Endothelial cell (in vitro differentiated cells): ENCODE results near the gene MIGA2. TPM values are rescaled to one million over a fixed set of nuclear protein-coding genes. Genes with fewer than 3 reads are reported as not detected.
A peak's percentile ranks its signal among the peaks of the same experiment; 100 is the strongest.
"Not testable (repeated sequence)": the region's sequence is repeated elsewhere in the genome, so short reads cannot be mapped to it uniquely, and the experiment has no call there.

ENCODE experiments used
- DNase-seq: peaks from one replicate; pipeline ENCODE4 v3.0.0; 2021; ENCODE audit warnings: low spot score
- H3K27ac Mint-ChIP-seq: one replicate; pipeline ENCODE4 v1.8.0; 2021; ENCODE audit warnings: mixed read lengths, inconsistent platforms; ENCODE audit not compliant: unreplicated experiment
- H3K27me3 Mint-ChIP-seq: one replicate; pipeline ENCODE4 v1.8.0; 2021; ENCODE audit warnings: mild to moderate bottlenecking, moderate library complexity, mixed read lengths, inconsistent platforms; ENCODE audit not compliant: unreplicated experiment
- H3K36me3 Mint-ChIP-seq: one replicate; pipeline ENCODE4 v1.8.0; 2021; ENCODE audit warnings: mild to moderate bottlenecking, low read depth, mixed read lengths, inconsistent platforms; ENCODE audit not compliant: unreplicated experiment
- H3K4me1 Mint-ChIP-seq: one replicate; pipeline ENCODE4 v1.8.0; 2021; ENCODE audit warnings: mild to moderate bottlenecking, mixed read lengths, inconsistent platforms; ENCODE audit not compliant: unreplicated experiment
- H3K4me3 Mint-ChIP-seq: one replicate; pipeline ENCODE4 v1.8.0; 2021; ENCODE audit warnings: mild to moderate bottlenecking, mixed read lengths, inconsistent platforms; ENCODE audit not compliant: unreplicated experiment
- H3K9me3 Mint-ChIP-seq: one replicate; pipeline ENCODE4 v1.8.0; 2021; ENCODE audit warnings: mixed read lengths, inconsistent platforms; ENCODE audit not compliant: unreplicated experiment
- total RNA-seq: library from RNA; stranded (reverse); fragmentation: NEBNext Ultra II Directional; extraction: Animal tissue kit (Norgen Biotek cat#: 25700); gene quantifications from one replicate; pipeline ENCODE4 v1.2.1, GENCODE V29; 2021; ENCODE audit not compliant: unreplicated experiment
- TF ChIP-seq, protein P1 (sequence below): fragments of 200-600 bp; sonication (generic); IDR thresholded peaks from one replicate; pipeline ENCODE4 v1.5.0; 2021; ENCODE audit warnings: antibody characterized with exemption; ENCODE audit not compliant: unreplicated experiment

MIGA2 gene
- total RNA-seq, 1 donor from 2014 or later: 32.9 TPM

DNA sequence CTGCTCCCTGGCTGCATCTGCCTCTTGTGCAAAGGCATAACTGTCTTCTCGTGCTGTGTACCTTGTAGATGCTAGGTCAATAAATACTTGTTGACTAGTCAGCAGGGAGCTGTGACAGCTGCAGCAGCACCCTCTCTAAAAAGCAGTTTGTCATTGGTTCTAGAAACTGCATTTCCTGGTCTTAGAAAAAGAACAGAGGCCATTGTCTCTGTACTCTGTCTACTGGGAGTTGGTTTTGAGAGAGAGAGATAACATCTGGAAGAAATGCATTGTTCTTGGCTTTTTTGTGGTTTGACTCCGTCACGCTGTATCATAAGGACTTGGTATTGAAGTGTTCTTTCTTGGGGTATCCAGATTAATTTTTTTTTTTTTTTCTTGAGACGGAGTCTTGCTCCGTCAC lies 40.6 kb upstream of the MIGA2 start:
- TF ChIP-seq, protein P1, sequence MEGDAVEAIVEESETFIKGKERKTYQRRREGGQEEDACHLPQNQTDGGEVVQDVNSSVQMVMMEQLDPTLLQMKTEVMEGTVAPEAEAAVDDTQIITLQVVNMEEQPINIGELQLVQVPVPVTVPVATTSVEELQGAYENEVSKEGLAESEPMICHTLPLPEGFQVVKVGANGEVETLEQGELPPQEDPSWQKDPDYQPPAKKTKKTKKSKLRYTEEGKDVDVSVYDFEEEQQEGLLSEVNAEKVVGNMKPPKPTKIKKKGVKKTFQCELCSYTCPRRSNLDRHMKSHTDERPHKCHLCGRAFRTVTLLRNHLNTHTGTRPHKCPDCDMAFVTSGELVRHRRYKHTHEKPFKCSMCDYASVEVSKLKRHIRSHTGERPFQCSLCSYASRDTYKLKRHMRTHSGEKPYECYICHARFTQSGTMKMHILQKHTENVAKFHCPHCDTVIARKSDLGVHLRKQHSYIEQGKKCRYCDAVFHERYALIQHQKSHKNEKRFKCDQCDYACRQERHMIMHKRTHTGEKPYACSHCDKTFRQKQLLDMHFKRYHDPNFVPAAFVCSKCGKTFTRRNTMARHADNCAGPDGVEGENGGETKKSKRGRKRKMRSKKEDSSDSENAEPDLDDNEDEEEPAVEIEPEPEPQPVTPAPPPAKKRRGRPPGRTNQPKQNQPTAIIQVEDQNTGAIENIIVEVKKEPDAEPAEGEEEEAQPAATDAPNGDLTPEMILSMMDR: no peak
- Mint-ChIP-seq H3K36me3 (peaks cover 38% of the 10 kb centered on the region), H3K27ac (peak overlapping the region; percentile 26), H3K4me1 (peaks cover 8% of the 10 kb centered on the region), H3K27me3 (peaks cover 6% of the 10 kb centered on the region), H3K9me3 (no peaks in the 10 kb centered on the region), H3K4me3 (no peak overlapping the region)
- DNase-seq: no peak

DNA sequence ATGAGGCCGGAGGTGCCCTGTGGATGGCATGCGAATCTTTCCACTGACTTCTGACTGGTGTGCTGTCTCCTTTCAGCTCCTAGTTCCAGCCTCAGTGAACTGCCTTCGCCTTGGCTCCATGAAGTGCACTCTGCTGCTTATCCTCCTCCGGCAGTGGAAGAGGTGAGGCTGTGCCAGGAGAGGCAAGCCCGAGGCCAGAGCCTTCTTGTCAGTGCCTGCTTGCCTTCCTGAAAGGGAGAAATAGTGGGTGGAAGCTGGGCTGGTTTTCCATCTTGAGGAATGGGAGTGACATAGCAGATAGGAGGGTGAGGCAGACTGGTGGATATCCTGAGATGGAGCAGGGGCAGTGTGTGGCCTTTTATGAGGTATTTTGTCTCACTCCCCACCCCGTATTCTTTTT lies 38.0 kb upstream of the MIGA2 start:
- Mint-ChIP-seq H3K27me3 (peaks cover 11% of the 10 kb centered on the region), H3K4me1 (peaks cover 8% of the 10 kb centered on the region), H3K9me3 (no peaks in the 10 kb centered on the region), H3K36me3 (peaks cover 51% of the 10 kb centered on the region), H3K4me3 (no peak overlapping the region), H3K27ac (no peak overlapping the region)
- DNase-seq: no peak
- TF ChIP-seq, protein P1: no peak

DNA sequence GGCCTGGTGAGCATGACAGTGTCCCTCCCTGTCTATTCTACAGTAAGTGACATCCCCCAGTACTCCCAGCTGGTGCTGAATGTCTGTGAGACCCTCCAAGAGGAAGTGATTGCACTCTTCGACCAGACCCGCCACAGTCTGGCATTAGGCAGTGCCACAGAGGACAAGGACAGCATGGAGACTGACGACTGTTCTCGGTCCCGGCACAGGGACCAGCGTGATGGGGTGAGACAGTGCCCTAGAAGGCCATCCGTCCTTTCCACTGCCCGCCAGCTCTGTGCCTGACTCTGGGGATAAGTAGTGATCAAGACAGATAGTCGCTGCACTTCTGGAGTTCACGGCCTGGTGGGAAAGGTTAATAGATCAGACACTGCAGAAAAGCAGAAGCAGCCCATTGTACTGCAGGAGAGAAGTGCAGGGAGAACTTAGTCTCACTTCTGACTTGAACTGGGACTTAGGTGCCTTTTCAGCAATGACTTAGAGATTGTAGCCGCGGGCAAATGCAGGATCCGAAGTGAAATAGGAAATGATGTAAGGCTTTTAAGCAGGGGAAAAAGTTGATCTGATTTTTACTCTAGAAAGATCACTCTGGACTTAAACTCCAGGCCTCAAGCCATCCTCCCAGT lies 36.7 kb upstream of the MIGA2 start:
- TF ChIP-seq, protein P1: no peak
- Mint-ChIP-seq H3K9me3 (no peaks in the 10 kb centered on the region), H3K4me1 (peaks cover 8% of the 10 kb centered on the region), H3K27me3 (peaks cover 9% of the 10 kb centered on the region), H3K27ac (no peak overlapping the region), H3K36me3 (peaks cover 47% of the 10 kb centered on the region), H3K4me3 (no peak overlapping the region)
- DNase-seq: no peak

DNA sequence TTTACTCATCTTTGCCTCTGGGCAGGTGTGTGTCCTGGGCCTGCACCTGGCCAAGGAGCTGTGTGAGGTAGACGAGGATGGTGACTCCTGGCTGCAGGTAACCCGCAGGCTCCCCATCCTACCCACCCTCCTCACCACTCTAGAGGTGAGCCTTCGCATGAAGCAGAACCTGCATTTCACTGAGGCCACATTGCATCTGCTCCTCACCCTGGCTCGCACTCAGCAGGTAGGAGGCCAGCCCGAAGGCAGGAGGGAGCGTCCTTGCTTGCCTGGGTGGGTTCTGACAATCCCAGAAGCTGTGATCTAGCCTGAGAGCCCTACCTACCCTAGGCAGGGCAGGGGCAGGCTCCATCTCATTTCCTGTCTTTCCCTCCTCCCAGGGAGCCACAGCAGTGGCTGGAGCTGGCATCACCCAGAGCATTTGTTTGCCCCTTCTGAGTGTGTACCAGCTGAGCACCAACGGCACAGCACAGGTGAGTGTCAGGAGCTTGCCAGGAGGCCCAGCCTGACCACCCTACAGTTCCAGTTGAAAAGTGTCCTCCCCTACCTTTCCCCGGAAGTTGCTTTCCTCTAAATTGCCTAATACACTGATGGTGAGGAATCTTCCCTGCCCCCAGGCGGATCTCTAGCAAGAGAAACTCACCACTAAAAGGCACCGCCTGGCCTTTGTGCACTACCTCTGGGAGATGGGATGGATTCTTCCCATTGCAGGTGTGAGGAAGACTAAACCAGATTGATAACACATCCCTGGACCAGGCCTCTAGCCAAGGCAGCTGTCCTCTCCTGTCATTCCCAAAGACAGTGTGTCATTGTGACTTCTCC lies 34.7 kb upstream of the MIGA2 start:
- Mint-ChIP-seq H3K36me3 (peaks cover 46% of the 10 kb centered on the region), H3K27ac (no peak overlapping the region), H3K9me3 (no peaks in the 10 kb centered on the region), H3K27me3 (peaks cover 16% of the 10 kb centered on the region), H3K4me3 (peak overlapping the region; percentile 45), H3K4me1 (no peaks in the 10 kb centered on the region)
- DNase-seq: no peak
- TF ChIP-seq, protein P1: no peak

DNA sequence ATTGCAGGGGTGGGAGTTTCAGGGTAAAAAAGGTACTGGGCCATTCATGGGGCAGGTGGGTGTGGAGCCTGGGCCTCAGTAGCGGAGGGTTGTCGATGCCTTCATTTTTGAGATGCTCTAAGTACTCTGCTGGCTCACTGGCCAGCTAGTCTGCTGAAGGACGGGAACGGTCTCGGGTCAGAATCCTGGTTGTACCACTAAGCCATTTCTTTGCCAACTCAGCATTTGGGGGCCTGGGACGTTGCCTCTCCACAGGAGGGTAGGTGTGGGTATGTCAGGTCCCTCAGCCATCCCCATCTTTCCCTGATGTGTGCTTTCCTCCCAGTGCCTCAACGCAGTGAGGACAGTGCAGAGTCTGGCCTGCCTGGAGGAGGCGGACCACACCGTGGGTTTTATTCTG lies 33.4 kb upstream of the MIGA2 start:
- H3K27ac Mint-ChIP-seq: no peak overlapping the region

DNA sequence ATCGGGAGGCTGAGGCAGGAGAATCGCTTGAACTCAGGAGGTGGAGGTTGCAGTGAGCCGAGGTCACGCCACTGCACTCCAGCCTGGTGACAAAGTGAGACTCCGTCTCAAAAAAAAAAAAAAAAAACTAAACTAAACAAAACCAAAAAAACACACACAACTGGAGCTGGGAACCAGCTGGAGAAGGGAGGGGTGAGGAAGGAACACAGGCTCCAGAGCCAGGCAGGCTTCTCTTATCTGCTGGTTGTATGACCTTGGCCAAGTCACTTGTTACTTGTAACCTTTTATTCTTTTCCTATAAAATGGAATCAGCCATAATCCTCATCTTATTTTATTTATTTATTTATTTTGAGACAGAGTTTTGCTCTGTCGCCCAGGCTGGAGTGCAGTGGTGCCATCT lies 32.3 kb upstream of the MIGA2 start:
- H3K9me3 Mint-ChIP-seq, H3K4me3 Mint-ChIP-seq, DNase-seq, H3K27ac Mint-ChIP-seq, H3K4me1 Mint-ChIP-seq: not testable (repeated sequence)
- Mint-ChIP-seq H3K27me3 (peaks cover 19% of the 10 kb centered on the region), H3K36me3 (peaks cover 44% of the 10 kb centered on the region)

More for the DNA sequence above, 33.4 kb upstream of the MIGA2 start:
- H3K9me3 Mint-ChIP-seq: no peaks in the 10 kb centered on the region
- TF ChIP-seq, protein P1: no peak
- H3K4me1 Mint-ChIP-seq: no peaks in the 10 kb centered on the region
- H3K36me3 Mint-ChIP-seq: peaks cover 44% of the 10 kb centered on the region
- peaks cover 19% of the 10 kb centered on the region for H3K27me3 Mint-ChIP-seq
- no peak overlapping the region for H3K4me3 Mint-ChIP-seq
- no peak for DNase-seq
